Ishikawa (cell line): ENCODE results near the gene SLC17A6.

Source experiments
- CEBPB ChIP-seq: IDR thresholded peaks from 2 replicates; pipeline ENCODE4 v1.6.1; 2012
- CREB1 ChIP-seq: IDR thresholded peaks from 2 replicates; pipeline ENCODE4 v1.6.1; 2012; ENCODE audit warnings: low read depth
- EGR1 ChIP-seq: IDR thresholded peaks from 2 replicates; pipeline ENCODE4 v1.6.1; 2012
- EP300 ChIP-seq: IDR thresholded peaks from 2 replicates; pipeline ENCODE4 v1.6.1; 2012; ENCODE audit warnings: borderline replicate concordance
- FOXM1 ChIP-seq: IDR thresholded peaks from 2 replicates; pipeline ENCODE4 v1.6.1; 2012; ENCODE audit warnings: low read depth, borderline replicate concordance
- NFIC ChIP-seq: IDR thresholded peaks from 2 replicates; pipeline ENCODE4 v1.6.1; 2012
- RAD21 ChIP-seq: IDR thresholded peaks from 2 replicates; pipeline ENCODE4 v1.6.1; 2012; ENCODE audit warnings: low read depth
- TAF1 ChIP-seq: IDR thresholded peaks from 2 replicates; pipeline ENCODE4 v1.6.1; 2012; ENCODE audit warnings: low read depth, mild to moderate bottlenecking
- TCF12 ChIP-seq: IDR thresholded peaks from 2 replicates; pipeline ENCODE4 v1.6.1; 2012; ENCODE audit warnings: low read depth
- TEAD4 ChIP-seq: IDR thresholded peaks from 2 replicates; pipeline ENCODE4 v1.6.1; 2012
- YY1 ChIP-seq: IDR thresholded peaks from 2 replicates; pipeline ENCODE4 v1.6.1; 2012; ENCODE audit warnings: low read depth
- ZBTB7A ChIP-seq: IDR thresholded peaks from 2 replicates; pipeline ENCODE4 v1.6.1; 2012; ENCODE audit warnings: low read depth
- TF ChIP-seq, protein P1 (sequence below): IDR thresholded peaks from 2 replicates; pipeline ENCODE4 v1.6.1; 2012; ENCODE audit warnings: low read depth, mild to moderate bottlenecking
- TF ChIP-seq, protein P2 (sequence below): IDR thresholded peaks from 2 replicates; pipeline ENCODE4 v1.6.1; 2012
- TF ChIP-seq, protein P3 (sequence below): IDR thresholded peaks from 2 replicates; pipeline ENCODE4 v1.6.1; 2012

SLC17A6 gene

DNA sequence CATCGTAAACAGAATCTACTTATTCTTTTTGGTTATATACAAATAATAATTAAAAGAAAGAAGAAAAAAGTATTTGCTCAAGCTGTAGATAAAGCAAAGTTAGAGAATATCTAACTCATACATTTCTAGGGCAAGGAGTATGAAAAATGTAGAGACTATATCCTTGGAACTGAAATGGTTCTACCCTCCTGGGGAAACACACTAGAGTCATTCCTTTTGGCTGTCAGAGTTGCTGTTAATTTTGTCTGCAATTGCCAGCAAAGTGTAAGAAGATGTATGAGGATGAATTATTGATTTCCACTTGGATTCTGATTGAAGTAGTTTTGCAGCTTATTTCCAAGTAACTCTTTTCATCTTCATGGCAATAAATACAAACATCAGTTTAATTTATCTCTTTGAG lies 69.1 kb downstream of the SLC17A6 start:
- no peak for TF ChIP-seq CREB1
- no peak for TF ChIP-seq TAF1

DNA sequence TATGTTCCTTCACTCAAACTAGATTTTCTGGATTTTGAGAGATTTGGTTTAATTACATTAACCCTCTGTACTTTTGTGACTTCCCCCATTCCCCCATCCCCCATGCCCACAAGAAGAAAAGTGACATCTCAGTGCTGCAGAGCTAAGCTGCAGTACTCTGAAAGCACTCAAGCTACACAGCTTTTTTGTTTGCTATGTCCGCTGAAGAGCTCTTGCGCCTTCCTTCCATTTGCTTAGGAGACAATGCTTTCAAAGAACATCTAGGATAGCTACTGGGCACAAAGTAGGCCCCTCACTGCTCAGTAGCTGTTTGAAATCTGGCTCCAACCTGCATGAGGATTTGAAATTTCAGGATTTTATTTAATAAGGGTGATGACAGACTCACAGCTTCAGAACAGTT lies 69.7 kb downstream of the SLC17A6 start:
- no peak for TF ChIP-seq CREB1
- no peak for TF ChIP-seq CEBPB
- no peak for TF ChIP-seq EGR1
- TF ChIP-seq TAF1, result no peak
- no peak for TF ChIP-seq EP300
- TF ChIP-seq, protein P1, sequence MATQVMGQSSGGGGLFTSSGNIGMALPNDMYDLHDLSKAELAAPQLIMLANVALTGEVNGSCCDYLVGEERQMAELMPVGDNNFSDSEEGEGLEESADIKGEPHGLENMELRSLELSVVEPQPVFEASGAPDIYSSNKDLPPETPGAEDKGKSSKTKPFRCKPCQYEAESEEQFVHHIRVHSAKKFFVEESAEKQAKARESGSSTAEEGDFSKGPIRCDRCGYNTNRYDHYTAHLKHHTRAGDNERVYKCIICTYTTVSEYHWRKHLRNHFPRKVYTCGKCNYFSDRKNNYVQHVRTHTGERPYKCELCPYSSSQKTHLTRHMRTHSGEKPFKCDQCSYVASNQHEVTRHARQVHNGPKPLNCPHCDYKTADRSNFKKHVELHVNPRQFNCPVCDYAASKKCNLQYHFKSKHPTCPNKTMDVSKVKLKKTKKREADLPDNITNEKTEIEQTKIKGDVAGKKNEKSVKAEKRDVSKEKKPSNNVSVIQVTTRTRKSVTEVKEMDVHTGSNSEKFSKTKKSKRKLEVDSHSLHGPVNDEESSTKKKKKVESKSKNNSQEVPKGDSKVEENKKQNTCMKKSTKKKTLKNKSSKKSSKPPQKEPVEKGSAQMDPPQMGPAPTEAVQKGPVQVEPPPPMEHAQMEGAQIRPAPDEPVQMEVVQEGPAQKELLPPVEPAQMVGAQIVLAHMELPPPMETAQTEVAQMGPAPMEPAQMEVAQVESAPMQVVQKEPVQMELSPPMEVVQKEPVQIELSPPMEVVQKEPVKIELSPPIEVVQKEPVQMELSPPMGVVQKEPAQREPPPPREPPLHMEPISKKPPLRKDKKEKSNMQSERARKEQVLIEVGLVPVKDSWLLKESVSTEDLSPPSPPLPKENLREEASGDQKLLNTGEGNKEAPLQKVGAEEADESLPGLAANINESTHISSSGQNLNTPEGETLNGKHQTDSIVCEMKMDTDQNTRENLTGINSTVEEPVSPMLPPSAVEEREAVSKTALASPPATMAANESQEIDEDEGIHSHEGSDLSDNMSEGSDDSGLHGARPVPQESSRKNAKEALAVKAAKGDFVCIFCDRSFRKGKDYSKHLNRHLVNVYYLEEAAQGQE, result no peak
- TF ChIP-seq NFIC, result no peak
- no peak for TF ChIP-seq TCF12
- no peak for TF ChIP-seq YY1
- TF ChIP-seq TEAD4, result no peak
- TF ChIP-seq FOXM1, result no peak
- TF ChIP-seq ZBTB7A, result no peak
- no peak for TF ChIP-seq RAD21
- TF ChIP-seq, protein P2, sequence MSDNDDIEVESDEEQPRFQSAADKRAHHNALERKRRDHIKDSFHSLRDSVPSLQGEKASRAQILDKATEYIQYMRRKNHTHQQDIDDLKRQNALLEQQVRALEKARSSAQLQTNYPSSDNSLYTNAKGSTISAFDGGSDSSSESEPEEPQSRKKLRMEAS, result no peak
- TF ChIP-seq, protein P3, sequence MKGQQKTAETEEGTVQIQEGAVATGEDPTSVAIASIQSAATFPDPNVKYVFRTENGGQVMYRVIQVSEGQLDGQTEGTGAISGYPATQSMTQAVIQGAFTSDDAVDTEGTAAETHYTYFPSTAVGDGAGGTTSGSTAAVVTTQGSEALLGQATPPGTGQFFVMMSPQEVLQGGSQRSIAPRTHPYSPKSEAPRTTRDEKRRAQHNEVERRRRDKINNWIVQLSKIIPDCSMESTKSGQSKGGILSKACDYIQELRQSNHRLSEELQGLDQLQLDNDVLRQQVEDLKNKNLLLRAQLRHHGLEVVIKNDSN, result no peak

DNA sequence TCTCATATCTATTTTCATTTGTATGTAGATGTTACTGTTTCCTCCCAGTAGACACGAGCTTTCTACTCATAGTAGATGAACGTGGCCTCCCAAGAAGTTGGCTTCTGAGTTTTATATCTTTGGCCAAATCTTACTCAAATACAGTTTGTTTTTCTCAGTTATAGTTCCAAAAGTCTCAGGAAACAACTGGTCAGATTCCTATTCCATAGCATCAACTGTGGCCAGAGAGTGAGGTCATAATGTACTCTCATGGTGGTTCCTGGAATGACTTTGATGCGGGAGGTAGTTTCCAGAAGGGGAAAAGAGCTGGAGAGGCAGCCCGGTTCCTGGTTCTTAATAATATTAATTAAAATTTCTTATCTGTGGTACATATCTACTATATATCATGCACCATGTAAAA lies 77.3 kb downstream of the SLC17A6 start:
- TF ChIP-seq EGR1 (no peak), RAD21 (no peak), CEBPB (no peak), TCF12 (no peak), TEAD4 (no peak), FOXM1 (no peak), YY1 (no peak), ZBTB7A (no peak)
- TF ChIP-seq, protein P3, result no peak
- TF ChIP-seq, protein P2, result no peak
- TF ChIP-seq, protein P1, result no peak

DNA sequence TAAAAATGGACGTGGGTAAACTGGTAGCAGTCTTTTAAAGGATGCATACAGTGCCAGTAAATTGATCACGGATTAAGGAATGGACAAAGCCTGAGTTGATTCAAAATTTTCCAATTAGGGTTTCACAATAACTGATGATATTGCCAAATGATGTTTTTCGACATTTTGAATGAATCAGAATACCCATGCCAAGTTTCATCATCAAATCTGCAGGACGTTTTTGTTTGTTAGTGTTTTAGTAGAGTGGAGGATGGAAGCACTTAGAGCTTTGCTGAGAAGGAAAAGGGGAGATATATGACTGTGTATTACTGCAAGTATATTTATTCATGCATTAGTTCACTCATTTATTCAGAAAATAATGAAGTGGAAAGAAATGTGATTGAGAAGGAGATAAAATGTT lies 78.3 kb downstream of the SLC17A6 start:
- no peak for TF ChIP-seq CEBPB
- TF ChIP-seq, protein P3, result no peak
- no peak for TF ChIP-seq TCF12
- TF ChIP-seq, protein P1, result no peak
- no peak for TF ChIP-seq CREB1
- no peak for TF ChIP-seq RAD21
- TF ChIP-seq ZBTB7A, result no peak
- TF ChIP-seq FOXM1, result no peak
- no peak for TF ChIP-seq EP300
- TF ChIP-seq TAF1, result no peak
- no peak for TF ChIP-seq EGR1
- TF ChIP-seq NFIC, result no peak
- TF ChIP-seq TEAD4, result no peak
- TF ChIP-seq, protein P2, result no peak
- TF ChIP-seq YY1, result no peak
